Cardiac fibroblast (primary cell): ENCODE data around the gene PDE4B.

Experiments
- DNase-seq, 2 donors: peaks; one replicate each; pipeline versions ENCODE4 v3.0.0 to v3.0.0-alpha.2; 2010; ENCODE audit warnings: low read depth in 2 of 2
- H3K4me3 ChIP-seq, 2 donors: replicated peaks in 1 of 2; 1 replicate in 1 of 2; 2 replicates in 1 of 2; pipeline ENCODE4 v1.5.1; 2011; ENCODE audit warnings: low read depth in 2 of 2, low read length in 2 of 2, mild to moderate bottlenecking in 2 of 2, moderate library complexity in 1 of 2
- TF ChIP-seq, protein P1 (sequence below): IDR thresholded peaks from one replicate; pipeline ENCODE4 v1.5.1; 2011; ENCODE audit warnings: low read depth, mild to moderate bottlenecking, low read length, inconsistent platforms

Gene PDE4B

DNA sequence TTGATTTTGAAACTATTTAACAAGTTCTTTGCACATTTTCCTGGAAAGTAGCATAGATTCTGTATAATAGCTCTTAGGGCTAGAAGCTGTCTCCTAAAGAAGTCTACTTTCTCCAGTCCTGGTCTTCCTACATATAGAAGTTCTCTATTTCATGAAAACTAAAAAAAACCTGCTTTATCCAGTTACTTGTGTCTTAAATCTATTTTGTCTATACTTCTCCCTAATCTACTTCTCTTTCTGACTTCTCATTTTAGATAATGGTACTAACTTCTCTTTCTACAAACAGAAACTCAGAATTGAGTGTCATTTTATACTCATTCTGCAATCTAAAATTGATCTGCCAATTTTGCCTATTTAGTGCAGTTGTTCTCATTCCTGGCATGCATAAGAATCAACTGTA, 28.7 kb downstream of the PDE4B start:
- TF ChIP-seq, protein P1, sequence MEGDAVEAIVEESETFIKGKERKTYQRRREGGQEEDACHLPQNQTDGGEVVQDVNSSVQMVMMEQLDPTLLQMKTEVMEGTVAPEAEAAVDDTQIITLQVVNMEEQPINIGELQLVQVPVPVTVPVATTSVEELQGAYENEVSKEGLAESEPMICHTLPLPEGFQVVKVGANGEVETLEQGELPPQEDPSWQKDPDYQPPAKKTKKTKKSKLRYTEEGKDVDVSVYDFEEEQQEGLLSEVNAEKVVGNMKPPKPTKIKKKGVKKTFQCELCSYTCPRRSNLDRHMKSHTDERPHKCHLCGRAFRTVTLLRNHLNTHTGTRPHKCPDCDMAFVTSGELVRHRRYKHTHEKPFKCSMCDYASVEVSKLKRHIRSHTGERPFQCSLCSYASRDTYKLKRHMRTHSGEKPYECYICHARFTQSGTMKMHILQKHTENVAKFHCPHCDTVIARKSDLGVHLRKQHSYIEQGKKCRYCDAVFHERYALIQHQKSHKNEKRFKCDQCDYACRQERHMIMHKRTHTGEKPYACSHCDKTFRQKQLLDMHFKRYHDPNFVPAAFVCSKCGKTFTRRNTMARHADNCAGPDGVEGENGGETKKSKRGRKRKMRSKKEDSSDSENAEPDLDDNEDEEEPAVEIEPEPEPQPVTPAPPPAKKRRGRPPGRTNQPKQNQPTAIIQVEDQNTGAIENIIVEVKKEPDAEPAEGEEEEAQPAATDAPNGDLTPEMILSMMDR = no peak
- no peak for DNase-seq
- H3K4me3 ChIP-seq = no peak overlapping the region

DNA sequence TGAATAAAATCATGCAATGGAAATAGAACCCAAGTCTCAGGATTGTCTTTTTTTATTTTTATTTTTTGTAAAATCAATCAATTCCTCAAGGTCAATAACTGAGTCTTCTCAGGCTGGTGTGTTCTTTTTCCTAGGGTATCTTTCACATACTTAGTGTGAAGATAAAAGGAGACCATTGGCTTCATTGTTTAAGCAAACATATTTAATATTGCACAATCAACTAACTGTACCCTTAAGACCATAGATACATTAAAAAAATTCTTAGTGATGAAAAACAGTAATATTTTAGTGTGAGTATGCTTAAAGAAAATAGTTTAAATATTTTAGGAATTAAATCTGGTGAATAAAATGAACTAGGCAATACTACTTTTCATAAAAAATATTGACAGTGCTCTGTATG, 31.4 kb downstream of the PDE4B start:
- no peak overlapping the region for H3K4me3 ChIP-seq
- TF ChIP-seq, protein P1 = no peak
- DNase-seq = no peak

DNA sequence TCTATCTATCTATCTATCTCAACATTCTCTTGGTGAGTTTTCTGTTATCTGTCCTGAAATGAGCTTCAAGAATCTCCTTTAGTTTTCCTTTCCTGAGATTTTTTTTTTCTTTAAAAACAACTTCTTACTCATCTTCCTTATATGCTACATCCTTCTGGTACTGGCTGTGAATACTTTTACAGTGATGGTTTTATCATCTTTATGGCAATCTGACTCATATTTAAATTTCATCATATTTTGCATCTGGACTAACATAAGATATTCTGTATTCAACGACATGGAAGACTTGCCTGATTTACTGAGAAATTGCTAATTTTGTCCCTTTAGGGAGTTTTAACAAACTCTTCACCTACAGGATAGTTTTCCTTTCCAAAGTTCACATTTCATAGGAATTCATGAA, 33.0 kb downstream of the PDE4B start:
- no peak overlapping the region for H3K4me3 ChIP-seq
- DNase-seq = peak; percentile 22 to 79
- TF ChIP-seq, protein P1 = no peak

DNA sequence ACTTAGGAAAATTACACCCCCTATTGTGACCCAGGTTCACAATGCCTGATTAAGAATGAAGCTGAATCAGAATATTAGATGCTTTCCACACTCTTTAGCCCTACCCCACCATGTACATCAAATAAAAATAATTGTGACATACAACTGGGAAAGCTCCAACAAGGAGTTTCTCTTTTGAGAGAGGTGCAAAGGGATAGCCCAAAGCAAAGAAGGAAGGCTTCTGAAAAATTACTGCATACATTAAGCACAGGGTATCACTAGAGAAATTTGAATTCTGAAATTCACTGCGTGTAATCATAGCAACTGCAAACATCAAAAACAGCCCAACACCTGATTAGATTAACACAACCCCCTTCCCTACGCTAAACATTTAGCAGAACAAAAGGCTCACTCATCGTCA, 34.1 kb downstream of the PDE4B start:
- TF ChIP-seq, protein P1 = no peak
- no peak overlapping the region for H3K4me3 ChIP-seq
- no peak for DNase-seq

DNA sequence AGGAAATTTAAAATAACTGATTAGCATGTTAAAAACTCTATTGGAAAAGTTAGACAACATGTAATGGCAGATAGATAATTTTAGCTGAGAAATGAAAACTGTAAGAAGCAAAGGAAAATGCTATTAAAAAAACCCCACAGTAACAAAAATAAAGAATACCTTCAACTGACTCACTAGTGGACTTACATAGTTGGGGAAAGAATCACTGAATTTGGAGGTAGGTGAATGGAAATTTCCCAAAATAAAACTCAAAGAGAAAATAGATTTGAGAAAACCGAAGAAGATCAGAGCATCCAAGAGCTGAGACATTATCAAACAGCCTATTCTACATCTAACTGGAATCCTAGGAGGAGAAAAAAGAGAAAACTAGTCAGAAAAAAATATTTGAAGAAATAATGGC, 34.7 kb downstream of the PDE4B start:
- H3K4me3 ChIP-seq = no peak overlapping the region
- TF ChIP-seq, protein P1 = no peak
- DNase-seq = peak in 1 of 2 donors; percentile 39

DNA sequence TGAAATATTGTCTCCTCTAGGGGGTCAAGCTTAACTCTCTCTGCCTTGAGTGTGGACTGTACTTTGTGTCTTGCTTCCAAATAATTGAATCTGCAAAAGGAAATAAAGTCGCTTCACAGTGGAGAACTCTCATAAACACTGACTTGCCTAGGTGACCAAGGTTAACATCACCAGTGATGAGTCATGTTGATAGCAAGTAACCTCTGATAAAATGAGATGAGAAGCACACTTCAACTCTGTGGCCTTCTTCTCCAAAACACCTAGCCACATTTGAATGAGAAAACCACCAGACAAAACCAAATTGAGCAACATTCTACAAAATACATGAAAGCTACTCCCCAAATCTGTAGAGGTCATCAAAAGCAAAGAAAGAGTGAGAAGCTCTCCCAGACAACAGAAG, 37.6 kb downstream of the PDE4B start:
- DNase-seq = no peak
- TF ChIP-seq, protein P1 = no peak
- H3K4me3 ChIP-seq = no peak overlapping the region

DNA sequence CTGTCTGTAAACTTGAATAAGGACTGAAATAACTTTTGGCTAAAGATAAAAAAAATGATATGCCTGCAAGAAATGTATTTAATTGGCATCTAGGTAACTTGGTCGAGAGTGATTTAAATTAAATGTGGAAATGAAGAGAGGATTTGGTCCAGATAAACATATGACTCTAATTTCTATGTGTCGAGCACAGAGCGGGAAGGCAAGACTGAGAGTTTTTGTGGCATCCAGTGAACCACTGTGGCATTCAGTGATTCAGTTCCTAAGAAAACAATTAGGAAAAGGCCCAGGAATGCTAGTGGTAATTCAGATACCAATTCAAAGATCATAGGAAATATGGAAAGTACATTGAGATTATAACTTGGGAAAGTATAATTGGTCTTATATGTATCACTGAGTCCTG, 39.6 kb downstream of the PDE4B start:
- DNase-seq = peak in 1 of 2 donors; percentile 22
- TF ChIP-seq, protein P1 = no peak
- no peak overlapping the region for H3K4me3 ChIP-seq
